HL-60 (cell line): ENCODE data around the gene DMRT2.

Experiments used
- DNase-seq, 2 experiments: peaks; one replicate each; pipeline ENCODE4 v3.0.0-alpha.2; 2010 to 2020; ENCODE audit warnings: low read depth in 1 of 2, low spot score in 1 of 2
- H3K27ac ChIP-seq: fragments of 250-450 bp; sonication (Bioruptor Pico); replicated peaks from 2 replicates; pipeline ENCODE4 v1.5.1; 2020; ENCODE audit warnings: mild to moderate bottlenecking, moderate library complexity
- H3K27me3 ChIP-seq: fragments of 250-450 bp; sonication (Bioruptor Pico); 2 replicates; pipeline ENCODE4 v1.5.1; 2021; ENCODE audit warnings: mild to moderate bottlenecking, moderate library complexity; ENCODE audit not compliant: insufficient read depth, poor library complexity, severe bottlenecking
- H3K4me3 ChIP-seq: replicated peaks from 2 replicates; pipeline ENCODE4 v1.5.1; 2011; ENCODE audit warnings: mild to moderate bottlenecking, control low read depth, low read length; ENCODE audit not compliant: insufficient read depth
- GABPA ChIP-seq: IDR thresholded peaks from 2 replicates; pipeline ENCODE4 v1.6.1; 2012; ENCODE audit warnings: low read depth
- POLR2AphosphoS5 ChIP-seq: IDR thresholded peaks from 2 replicates; pipeline ENCODE4 v1.6.1; 2012; ENCODE audit warnings: low read depth
- SPI1 ChIP-seq: IDR thresholded peaks from 2 replicates; pipeline ENCODE4 v1.6.1; 2012; ENCODE audit warnings: low read depth, mild to moderate bottlenecking, borderline replicate concordance
- TF ChIP-seq, protein P1 (sequence below): IDR thresholded peaks from one replicate; pipeline ENCODE4 v1.5.1; 2011; ENCODE audit warnings: low read length, control low read depth, inconsistent platforms; ENCODE audit not compliant: insufficient read depth
- TF ChIP-seq, protein P2 (sequence below): IDR thresholded peaks from 2 replicates; pipeline ENCODE4 v1.6.1; 2012; ENCODE audit warnings: low read depth; ENCODE audit not compliant: insufficient replicate concordance

The DMRT2 gene

DNA sequence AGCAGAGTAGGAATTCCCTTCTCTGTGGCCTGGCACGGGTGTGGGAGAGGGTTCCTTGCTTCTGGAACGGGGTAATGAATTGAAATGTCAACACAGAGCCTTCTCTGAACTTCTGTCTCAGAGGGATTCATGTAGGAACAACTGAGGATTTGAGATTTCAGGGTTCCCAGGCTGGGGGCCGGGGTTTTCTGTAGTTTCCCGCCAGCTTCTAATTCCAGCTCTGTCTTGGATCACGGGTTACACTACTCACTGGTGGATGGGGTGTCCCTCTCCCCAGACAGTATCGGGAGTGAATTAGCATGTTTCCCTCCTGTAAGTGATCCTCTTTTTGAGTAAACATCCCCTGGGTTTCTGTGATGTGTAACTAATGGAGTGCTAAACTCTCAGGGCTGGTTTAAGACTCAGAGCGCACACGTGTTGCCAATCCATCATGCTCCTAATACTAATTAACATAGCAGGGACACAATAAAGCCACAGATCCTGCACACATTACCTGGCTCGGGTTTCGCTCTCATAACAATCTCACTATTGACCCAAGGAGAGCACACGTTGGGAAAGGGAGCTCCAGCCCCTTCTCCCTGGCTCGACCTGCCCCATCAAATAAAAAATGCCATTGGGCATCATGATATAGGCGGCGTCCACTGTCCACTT lies 18.1 kb upstream of the DMRT2 start:
- TF ChIP-seq, protein P1, sequence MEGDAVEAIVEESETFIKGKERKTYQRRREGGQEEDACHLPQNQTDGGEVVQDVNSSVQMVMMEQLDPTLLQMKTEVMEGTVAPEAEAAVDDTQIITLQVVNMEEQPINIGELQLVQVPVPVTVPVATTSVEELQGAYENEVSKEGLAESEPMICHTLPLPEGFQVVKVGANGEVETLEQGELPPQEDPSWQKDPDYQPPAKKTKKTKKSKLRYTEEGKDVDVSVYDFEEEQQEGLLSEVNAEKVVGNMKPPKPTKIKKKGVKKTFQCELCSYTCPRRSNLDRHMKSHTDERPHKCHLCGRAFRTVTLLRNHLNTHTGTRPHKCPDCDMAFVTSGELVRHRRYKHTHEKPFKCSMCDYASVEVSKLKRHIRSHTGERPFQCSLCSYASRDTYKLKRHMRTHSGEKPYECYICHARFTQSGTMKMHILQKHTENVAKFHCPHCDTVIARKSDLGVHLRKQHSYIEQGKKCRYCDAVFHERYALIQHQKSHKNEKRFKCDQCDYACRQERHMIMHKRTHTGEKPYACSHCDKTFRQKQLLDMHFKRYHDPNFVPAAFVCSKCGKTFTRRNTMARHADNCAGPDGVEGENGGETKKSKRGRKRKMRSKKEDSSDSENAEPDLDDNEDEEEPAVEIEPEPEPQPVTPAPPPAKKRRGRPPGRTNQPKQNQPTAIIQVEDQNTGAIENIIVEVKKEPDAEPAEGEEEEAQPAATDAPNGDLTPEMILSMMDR: no peak
- TF ChIP-seq, protein P2, sequence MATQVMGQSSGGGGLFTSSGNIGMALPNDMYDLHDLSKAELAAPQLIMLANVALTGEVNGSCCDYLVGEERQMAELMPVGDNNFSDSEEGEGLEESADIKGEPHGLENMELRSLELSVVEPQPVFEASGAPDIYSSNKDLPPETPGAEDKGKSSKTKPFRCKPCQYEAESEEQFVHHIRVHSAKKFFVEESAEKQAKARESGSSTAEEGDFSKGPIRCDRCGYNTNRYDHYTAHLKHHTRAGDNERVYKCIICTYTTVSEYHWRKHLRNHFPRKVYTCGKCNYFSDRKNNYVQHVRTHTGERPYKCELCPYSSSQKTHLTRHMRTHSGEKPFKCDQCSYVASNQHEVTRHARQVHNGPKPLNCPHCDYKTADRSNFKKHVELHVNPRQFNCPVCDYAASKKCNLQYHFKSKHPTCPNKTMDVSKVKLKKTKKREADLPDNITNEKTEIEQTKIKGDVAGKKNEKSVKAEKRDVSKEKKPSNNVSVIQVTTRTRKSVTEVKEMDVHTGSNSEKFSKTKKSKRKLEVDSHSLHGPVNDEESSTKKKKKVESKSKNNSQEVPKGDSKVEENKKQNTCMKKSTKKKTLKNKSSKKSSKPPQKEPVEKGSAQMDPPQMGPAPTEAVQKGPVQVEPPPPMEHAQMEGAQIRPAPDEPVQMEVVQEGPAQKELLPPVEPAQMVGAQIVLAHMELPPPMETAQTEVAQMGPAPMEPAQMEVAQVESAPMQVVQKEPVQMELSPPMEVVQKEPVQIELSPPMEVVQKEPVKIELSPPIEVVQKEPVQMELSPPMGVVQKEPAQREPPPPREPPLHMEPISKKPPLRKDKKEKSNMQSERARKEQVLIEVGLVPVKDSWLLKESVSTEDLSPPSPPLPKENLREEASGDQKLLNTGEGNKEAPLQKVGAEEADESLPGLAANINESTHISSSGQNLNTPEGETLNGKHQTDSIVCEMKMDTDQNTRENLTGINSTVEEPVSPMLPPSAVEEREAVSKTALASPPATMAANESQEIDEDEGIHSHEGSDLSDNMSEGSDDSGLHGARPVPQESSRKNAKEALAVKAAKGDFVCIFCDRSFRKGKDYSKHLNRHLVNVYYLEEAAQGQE: no peak
- TF ChIP-seq GABPA (no peak), POLR2AphosphoS5 (no peak), SPI1 (no peak)
- no peaks in the 10 kb centered on the region for H3K27me3 ChIP-seq
- H3K27ac ChIP-seq: no peak overlapping the region
- DNase-seq: no peak
- no peak overlapping the region for H3K4me3 ChIP-seq

DNA sequence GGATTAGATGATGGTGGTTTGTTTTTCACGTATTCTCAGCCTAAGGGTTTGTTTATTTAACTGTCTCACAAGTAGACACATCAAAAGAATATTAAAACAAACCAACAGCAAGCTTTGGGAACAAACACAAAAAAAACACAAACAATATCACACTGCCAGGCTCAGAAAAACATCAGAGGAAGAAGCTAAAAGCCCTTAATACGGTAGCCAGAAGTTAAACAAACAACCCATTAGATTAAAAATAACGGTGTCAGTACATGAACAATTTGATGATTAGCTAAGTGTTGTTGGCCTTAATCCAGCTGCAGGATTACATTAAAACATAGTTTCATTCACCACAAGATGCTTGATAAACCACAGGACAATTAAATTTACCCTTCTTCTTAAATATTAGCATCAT lies 15.9 kb upstream of the DMRT2 start:
- peaks cover 6% of the 10 kb centered on the region for H3K27me3 ChIP-seq
- no peak overlapping the region for H3K4me3 ChIP-seq
- TF ChIP-seq, protein P1: no peak
- no peak for DNase-seq
- H3K27ac ChIP-seq: no peak overlapping the region

DNA sequence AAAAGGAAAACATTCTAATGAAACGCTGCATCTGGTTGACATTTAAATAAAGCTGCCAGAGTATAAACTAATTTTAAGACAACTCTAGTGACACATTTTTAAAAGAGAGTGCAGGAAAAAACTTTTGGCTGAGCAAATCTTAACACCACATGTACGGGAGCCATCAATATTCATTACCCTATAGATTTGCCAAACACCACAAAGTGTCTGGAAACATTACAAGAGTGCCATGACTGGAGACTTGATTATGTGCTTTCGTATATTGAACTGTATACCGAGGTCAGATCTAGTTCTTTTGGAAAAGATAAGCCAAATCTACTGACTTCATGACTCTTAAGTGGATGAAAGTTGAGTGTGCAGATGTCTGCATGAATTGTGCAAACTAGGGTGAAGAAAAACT lies 10.6 kb upstream of the DMRT2 start:
- TF ChIP-seq SPI1 (no peak), POLR2AphosphoS5 (no peak), GABPA (no peak)
- TF ChIP-seq, protein P2: no peak
- TF ChIP-seq, protein P1: no peak
- Histone ChIP-seq H3K4me3 (no peak overlapping the region), H3K27me3 (peaks cover 35% of the 10 kb centered on the region), H3K27ac (no peak overlapping the region)
- DNase-seq: no peak

DNA sequence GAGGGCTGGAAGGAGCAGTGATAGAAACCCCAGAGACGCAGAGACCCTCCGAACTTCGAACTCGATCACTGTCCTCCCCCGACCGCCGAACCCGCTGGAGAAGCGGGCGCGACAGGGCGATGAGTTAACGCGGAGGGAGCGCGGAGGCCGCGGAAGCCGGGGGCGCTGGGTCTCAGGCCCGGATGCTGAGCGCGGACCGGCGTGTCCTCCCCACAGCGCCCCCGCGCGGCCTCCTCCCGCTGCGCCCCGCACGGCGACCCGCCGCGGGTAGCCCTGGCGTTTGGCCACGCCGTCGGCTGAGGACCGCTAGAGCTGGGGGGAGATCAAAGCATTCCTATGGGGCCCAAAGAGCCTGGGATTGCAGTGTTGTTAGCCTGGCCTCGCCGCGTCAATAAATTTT lies 7.7 kb upstream of the DMRT2 start:
- Histone ChIP-seq H3K27me3 (peaks cover 60% of the 10 kb centered on the region), H3K27ac (no peak overlapping the region), H3K4me3 (no peak overlapping the region)
- no peak for DNase-seq
- TF ChIP-seq, protein P1: no peak
- TF ChIP-seq, protein P2: no peak
- TF ChIP-seq POLR2AphosphoS5 (no peak), SPI1 (no peak), GABPA (no peak)
